NCI-H446 treated with DMSO at 0.1 percent for 48 hours (cell line): Measurements from ENCODE around the gene KRT13.

Experiments used
- DNase-seq: peaks from one replicate; lab custom pipeline; 2025; lab: John Stamatoyannopoulos, UW

The KRT13 gene

GRCh38 chr17:41494524-41494923, 10.9 kb downstream of the KRT13 start:
- no peak for DNase-seq

- peak; percentile 2 for DNase-seq
Observed at GRCh38 chr17:41492771-41493170, 12.6 kb downstream of the KRT13 start.

- DNase-seq: no peak
Observed at GRCh38 chr17:41492351-41492750, 13.1 kb downstream of the KRT13 start.

GRCh38 chr17:41491476-41491875, 13.9 kb downstream of the KRT13 start:
- DNase-seq: no peak

- DNase-seq: no peak
Observed at GRCh38 chr17:41490000-41490990, 15.1 kb downstream of the KRT13 start.

GRCh38 chr17:41489531-41489930, 15.9 kb downstream of the KRT13 start, which contains the start of gene KRT36:
Gene KRT36, minus strand, starts transcription at chr17:41489910. Its CDS starts 46 bp downstream, at chr17:41489864.
- no peak for DNase-seq

- DNase-seq: no peak
Observed at GRCh38 chr17:41486809-41487530, 18.4 kb downstream of the KRT13 start.

GRCh38 chr17:41486316-41486715, 19.1 kb downstream of the KRT13 start:
- DNase-seq: no peak

- DNase-seq: no peak
Observed at GRCh38 chr17:41484920-41485904, 20.2 kb downstream of the KRT13 start.

GRCh38 chr17:41483991-41484826, 21.2 kb downstream of the KRT13 start:
- DNase-seq: no peak

GRCh38 chr17:41483531-41483930, 21.9 kb downstream of the KRT13 start:
- no peak for DNase-seq

GRCh38 chr17:41481036-41481435, 24.4 kb downstream of the KRT13 start, which contains the start of gene KRT35:
Gene KRT35, minus strand, starts transcription at chr17:41481151. Its CDS starts 54 bp downstream, at chr17:41481097.
- DNase-seq: no peak

GRCh38 chr17:41480581-41480980, 24.8 kb downstream of the KRT13 start:
- no peak for DNase-seq

GRCh38 chr17:41480136-41480535, 25.3 kb downstream of the KRT13 start:
- DNase-seq: no peak

GRCh38 chr17:41478237-41478636, 27.2 kb downstream of the KRT13 start:
- DNase-seq: no peak

- no peak for DNase-seq
Observed at GRCh38 chr17:41476866-41477815, 28.3 kb downstream of the KRT13 start.

- DNase-seq: no peak
Observed at GRCh38 chr17:41475421-41475820, 30.0 kb downstream of the KRT13 start.

- no peak for DNase-seq
Observed at GRCh38 chr17:41474863-41475262, 30.5 kb downstream of the KRT13 start.

GRCh38 chr17:41468346-41468745, 37.1 kb downstream of the KRT13 start:
- peak; percentile 4 for DNase-seq
